NT2/D1 (cell line): ENCODE data around the gene MEAF6.

ENCODE experiments used
- DNase-seq: peaks from one replicate; pipeline ENCODE4 v3.0.0-alpha.2; 2011; ENCODE audit warnings: low read depth, low spot score
- H3K27me3 ChIP-seq: 2 replicates; pipeline ENCODE4 v1.6.0; 2011; ENCODE audit warnings: mild to moderate bottlenecking; ENCODE audit not compliant: insufficient read length, insufficient read depth
- H3K36me3 ChIP-seq: 2 replicates; pipeline ENCODE4 v1.6.1; 2011; ENCODE audit warnings: mild to moderate bottlenecking, low read length, mixed read lengths; ENCODE audit not compliant: insufficient read depth, insufficient read length
- H3K4me1 ChIP-seq: 2 replicates; pipeline ENCODE4 v1.5.1; 2011; ENCODE audit not compliant: insufficient read depth, insufficient read length
- H3K4me3 ChIP-seq: 2 replicates; pipeline ENCODE4 v1.5.1; 2011; ENCODE audit warnings: low read depth; ENCODE audit not compliant: insufficient read length
- H3K9ac ChIP-seq: 2 replicates; pipeline ENCODE4 v1.6.0; 2011; ENCODE audit warnings: low read depth; ENCODE audit not compliant: insufficient read length
- H3K9me3 ChIP-seq: 2 replicates; pipeline ENCODE4 v1.5.1; 2011; ENCODE audit warnings: mild to moderate bottlenecking, low read length; ENCODE audit not compliant: insufficient read depth
- SUZ12 ChIP-seq: IDR thresholded peaks from 2 replicates; pipeline ENCODE4 v1.6.1; 2011; ENCODE audit not compliant: insufficient read length, insufficient read depth; ENCODE audit errors: extremely low read depth
- YY1 ChIP-seq: IDR thresholded peaks from 2 replicates; pipeline ENCODE4 v1.6.1; 2011; ENCODE audit not compliant: insufficient read length, insufficient read depth
- ZNF274 ChIP-seq: IDR thresholded peaks from 2 replicates; pipeline ENCODE4 v1.6.1; 2011; ENCODE audit warnings: mild to moderate bottlenecking, low read depth, low read length

MEAF6 gene

GRCh38 chr1:37478890-37479254 is 35.7 kb downstream of the MEAF6 start:
- Histone ChIP-seq H3K36me3 (peaks cover 83% of the 10 kb centered on the region), H3K4me1 (peaks cover 47% of the 10 kb centered on the region), H3K27me3 (peaks cover 3% of the 10 kb centered on the region), H3K9ac (peak overlapping the region; percentile 54), H3K9me3 (no peaks in the 10 kb centered on the region), H3K4me3 (no peak overlapping the region)
- TF ChIP-seq SUZ12 (no peak), YY1 (no peak), ZNF274 (no peak)
- no peak for DNase-seq

GRCh38 chr1:37478451-37478881 is 36.1 kb downstream of the MEAF6 start:
- peak overlapping the region; percentile 54 for H3K9ac ChIP-seq
- H3K4me1 ChIP-seq: peaks cover 47% of the 10 kb centered on the region
- H3K9me3 ChIP-seq: no peaks in the 10 kb centered on the region
- peaks cover 7% of the 10 kb centered on the region for H3K27me3 ChIP-seq
- TF ChIP-seq YY1: no peak
- no peak for TF ChIP-seq SUZ12
- no peak for TF ChIP-seq ZNF274
- H3K36me3 ChIP-seq: peaks cover 79% of the 10 kb centered on the region
- no peak for DNase-seq
- H3K4me3 ChIP-seq: no peak overlapping the region

GRCh38 chr1:37477946-37478345 is 36.6 kb downstream of the MEAF6 start:
- Histone ChIP-seq H3K4me1 (peaks cover 47% of the 10 kb centered on the region), H3K9ac (peak overlapping the region; percentile 46), H3K4me3 (peak overlapping the region; percentile 5), H3K9me3 (no peaks in the 10 kb centered on the region), H3K27me3 (peaks cover 12% of the 10 kb centered on the region), H3K36me3 (peaks cover 74% of the 10 kb centered on the region)
- no peak for DNase-seq
- no peak for TF ChIP-seq ZNF274
- no peak for TF ChIP-seq YY1
- TF ChIP-seq SUZ12: no peak

GRCh38 chr1:37477198-37477931 is 37.2 kb downstream of the MEAF6 start:
- TF ChIP-seq ZNF274 (no peak), YY1 (no peak), SUZ12 (no peak)
- peak overlapping the region; percentile 80 for H3K9ac ChIP-seq
- H3K36me3 ChIP-seq: peaks cover 68% of the 10 kb centered on the region
- H3K4me1 ChIP-seq: peaks cover 49% of the 10 kb centered on the region
- H3K9me3 ChIP-seq: no peaks in the 10 kb centered on the region
- peak; percentile 32 for DNase-seq
- peak overlapping the region; percentile 13 for H3K4me3 ChIP-seq
- peaks cover 18% of the 10 kb centered on the region for H3K27me3 ChIP-seq

GRCh38 chr1:37476460-37477197 is 37.9 kb downstream of the MEAF6 start:
- no peak for DNase-seq
- Histone ChIP-seq H3K9ac (peak overlapping the region; percentile 80), H3K4me3 (peak overlapping the region; percentile 13), H3K36me3 (peaks cover 61% of the 10 kb centered on the region), H3K9me3 (no peaks in the 10 kb centered on the region), H3K27me3 (peaks cover 19% of the 10 kb centered on the region), H3K4me1 (peaks cover 56% of the 10 kb centered on the region)
- TF ChIP-seq YY1 (no peak), SUZ12 (no peak), ZNF274 (no peak)

GRCh38 chr1:37476087-37476452 is 38.5 kb downstream of the MEAF6 start:
- peak overlapping the region; percentile 73 for H3K4me3 ChIP-seq
- H3K4me1 ChIP-seq: peaks cover 60% of the 10 kb centered on the region
- peaks cover 19% of the 10 kb centered on the region for H3K27me3 ChIP-seq
- no peak for DNase-seq
- peaks cover 55% of the 10 kb centered on the region for H3K36me3 ChIP-seq
- TF ChIP-seq SUZ12: no peak
- TF ChIP-seq ZNF274: no peak
- TF ChIP-seq YY1: no peak
- H3K9me3 ChIP-seq: no peaks in the 10 kb centered on the region
- peak overlapping the region; percentile 80 for H3K9ac ChIP-seq
